Activated CD4-positive, alpha-beta memory T cell treated with anti-CD3 and anti-CD28 coated beads, Interleukin-2, amount 10 ng/mL, durations not matched to agents 7 days and 5 days (primary cell): ENCODE measurements around the gene MORN1. TPM values are rescaled to one million over a fixed set of nuclear protein-coding genes. Genes with fewer than 3 reads are reported as not detected.

Experiments
- CTCF ChIA-PET: fragments of 350-600 bp; sonication (Branson Sonifier 250); formaldehyde crosslinking; loops from one replicate; lab custom pipeline; 2021; ENCODE audit warnings: antibody characterized with exemption, inconsistent platforms; lab: Charles Lee
- POLR2A ChIA-PET: fragments of 350-600 bp; sonication (Branson Sonifier 250); formaldehyde crosslinking; loops from one replicate; lab custom pipeline; 2021; ENCODE audit warnings: antibody characterized with exemption; lab: Charles Lee
- DNase-seq: peaks from one replicate; pipeline ENCODE4 v3.0.0-alpha.2; 2020
- H3K27ac Mint-ChIP-seq: one replicate; pipeline ENCODE4 v1.8.0; 2021; ENCODE audit warnings: mild to moderate bottlenecking, mixed read lengths
- H3K27me3 Mint-ChIP-seq: one replicate; pipeline ENCODE4 v1.8.0; 2021; ENCODE audit warnings: mixed read lengths
- H3K36me3 Mint-ChIP-seq: one replicate; pipeline ENCODE4 v1.8.0; 2021; ENCODE audit warnings: low read depth, mixed read lengths
- H3K4me1 Mint-ChIP-seq: one replicate; pipeline ENCODE4 v1.8.0; 2021; ENCODE audit warnings: mixed read lengths
- H3K4me3 Mint-ChIP-seq: one replicate; pipeline ENCODE4 v1.8.0; 2021; ENCODE audit warnings: mild to moderate bottlenecking, mixed read lengths
- H3K9me3 Mint-ChIP-seq: one replicate; pipeline ENCODE4 v1.8.0; 2021; ENCODE audit warnings: mixed read lengths
- total RNA-seq, 2 experiments: library from RNA; stranded (reverse); gene quantifications; one replicate each; pipeline ENCODE4 v1.2.3, GENCODE V29; 2021

MORN1 gene
- total RNA-seq, 2 experiments from 2014 or later = 6.2 to 6.3 TPM

- Mint-ChIP-seq H3K36me3 (no peaks in the 10 kb centered on the region), H3K4me3 (no peak overlapping the region), H3K27me3 (no peaks in the 10 kb centered on the region), H3K9me3 (no peaks in the 10 kb centered on the region), H3K4me1 (no peaks in the 10 kb centered on the region), H3K27ac (no peak overlapping the region)
- ChIA-PET POLR2A (no interaction called here), CTCF (no interaction called here)
- no peak for DNase-seq
These were observed 38.3 kb downstream of the MORN1 start for GRCh38 chr1:2352897-2353550.

GRCh38 chr1:2352341-2352896 is 38.9 kb downstream of the MORN1 start:
- Mint-ChIP-seq H3K9me3 (no peaks in the 10 kb centered on the region), H3K4me3 (no peak overlapping the region), H3K4me1 (no peaks in the 10 kb centered on the region), H3K27me3 (no peaks in the 10 kb centered on the region), H3K27ac (no peak overlapping the region), H3K36me3 (no peaks in the 10 kb centered on the region)
- ChIA-PET CTCF (no interaction called here), POLR2A (no interaction called here)
- no peak for DNase-seq

GRCh38 chr1:2351723-2352122 is 39.6 kb downstream of the MORN1 start:
- ChIA-PET POLR2A (no interaction called here), CTCF (no interaction called here)
- Mint-ChIP-seq H3K4me3 (no peak overlapping the region), H3K27me3 (no peaks in the 10 kb centered on the region), H3K36me3 (no peaks in the 10 kb centered on the region), H3K27ac (no peak overlapping the region), H3K9me3 (no peaks in the 10 kb centered on the region), H3K4me1 (no peaks in the 10 kb centered on the region)
- DNase-seq = no peak

GRCh38 chr1:2350911-2351655 is 40.3 kb downstream of the MORN1 start:
- no peak overlapping the region for H3K4me3 Mint-ChIP-seq

GRCh38 chr1:2350501-2350900 is 40.9 kb downstream of the MORN1 start:
- no peaks in the 10 kb centered on the region for H3K4me1 Mint-ChIP-seq
- DNase-seq = no peak
- H3K27me3 Mint-ChIP-seq = no peaks in the 10 kb centered on the region
- H3K4me3 Mint-ChIP-seq = no peak overlapping the region
- no peaks in the 10 kb centered on the region for H3K36me3 Mint-ChIP-seq
- no peak overlapping the region for H3K27ac Mint-ChIP-seq
- CTCF ChIA-PET = no interaction called here
- H3K9me3 Mint-ChIP-seq = no peaks in the 10 kb centered on the region
- POLR2A ChIA-PET = no interaction called here

More at GRCh38 chr1:2350911-2351655, 40.3 kb downstream of the MORN1 start:
- Mint-ChIP-seq H3K27ac (no peak overlapping the region), H3K4me1 (no peaks in the 10 kb centered on the region), H3K27me3 (no peaks in the 10 kb centered on the region), H3K36me3 (no peaks in the 10 kb centered on the region), H3K9me3 (no peaks in the 10 kb centered on the region)
- CTCF ChIA-PET = no interaction called here
- no peak for DNase-seq
- POLR2A ChIA-PET = no interaction called here

- no peak for DNase-seq
- Mint-ChIP-seq H3K4me1 (no peaks in the 10 kb centered on the region), H3K9me3 (no peaks in the 10 kb centered on the region), H3K36me3 (no peaks in the 10 kb centered on the region), H3K27ac (no peak overlapping the region), H3K27me3 (no peaks in the 10 kb centered on the region), H3K4me3 (no peak overlapping the region)
- CTCF ChIA-PET = no interaction called here
- POLR2A ChIA-PET = no interaction called here
These were observed 41.5 kb downstream of the MORN1 start for GRCh38 chr1:2349806-2350205.

- H3K4me3 Mint-ChIP-seq = no peak overlapping the region
- H3K4me1 Mint-ChIP-seq = no peaks in the 10 kb centered on the region
- no peak for DNase-seq
- CTCF ChIA-PET = no interaction called here
- H3K9me3 Mint-ChIP-seq = no peaks in the 10 kb centered on the region
- H3K27ac Mint-ChIP-seq = no peak overlapping the region
- H3K27me3 Mint-ChIP-seq = no peaks in the 10 kb centered on the region
- POLR2A ChIA-PET = interaction anchor here (0.5 kb wide), 1 partner anchor 372 kb away, joined by 3 read pairs; no protein-coding TSS in a partner anchor
- H3K36me3 Mint-ChIP-seq = no peaks in the 10 kb centered on the region
These were observed 42.7 kb downstream of the MORN1 start for GRCh38 chr1:2348346-2349325.

GRCh38 chr1:2347896-2348295 is 43.5 kb downstream of the MORN1 start:
- no peak overlapping the region for H3K4me3 Mint-ChIP-seq
- DNase-seq = no peak
- CTCF ChIA-PET = no interaction called here
- H3K36me3 Mint-ChIP-seq = no peaks in the 10 kb centered on the region
- POLR2A ChIA-PET = no interaction called here
- no peaks in the 10 kb centered on the region for H3K27me3 Mint-ChIP-seq
- H3K27ac Mint-ChIP-seq = no peak overlapping the region
- H3K4me1 Mint-ChIP-seq = no peaks in the 10 kb centered on the region
- no peaks in the 10 kb centered on the region for H3K9me3 Mint-ChIP-seq

GRCh38 chr1:2347409-2347785 is 44.0 kb downstream of the MORN1 start:
- no peak overlapping the region for H3K27ac Mint-ChIP-seq
- DNase-seq = no peak
- H3K4me3 Mint-ChIP-seq = no peak overlapping the region
- ChIA-PET CTCF (no interaction called here), POLR2A (no interaction called here)
- H3K4me1 Mint-ChIP-seq = no peaks in the 10 kb centered on the region
- H3K36me3 Mint-ChIP-seq = no peaks in the 10 kb centered on the region
- H3K27me3 Mint-ChIP-seq = no peaks in the 10 kb centered on the region
- no peaks in the 10 kb centered on the region for H3K9me3 Mint-ChIP-seq

GRCh38 chr1:2346691-2347408 is 44.5 kb downstream of the MORN1 start:
- POLR2A ChIA-PET = no interaction called here
- Mint-ChIP-seq H3K27ac (no peak overlapping the region), H3K4me3 (no peak overlapping the region), H3K27me3 (no peaks in the 10 kb centered on the region), H3K4me1 (no peaks in the 10 kb centered on the region), H3K9me3 (no peaks in the 10 kb centered on the region), H3K36me3 (no peaks in the 10 kb centered on the region)
- CTCF ChIA-PET = no interaction called here
- DNase-seq = no peak

GRCh38 chr1:2345297-2346075 is 45.9 kb downstream of the MORN1 start:
- Mint-ChIP-seq H3K9me3 (no peaks in the 10 kb centered on the region), H3K36me3 (no peaks in the 10 kb centered on the region), H3K27ac (no peak overlapping the region), H3K4me3 (no peak overlapping the region), H3K4me1 (no peaks in the 10 kb centered on the region), H3K27me3 (no peaks in the 10 kb centered on the region)
- DNase-seq = no peak
- ChIA-PET CTCF (no interaction called here), POLR2A (no interaction called here)

- ChIA-PET CTCF (no interaction called here), POLR2A (no interaction called here)
- Mint-ChIP-seq H3K4me3 (no peak overlapping the region), H3K27ac (no peak overlapping the region), H3K27me3 (no peaks in the 10 kb centered on the region), H3K4me1 (no peaks in the 10 kb centered on the region), H3K9me3 (no peaks in the 10 kb centered on the region), H3K36me3 (no peaks in the 10 kb centered on the region)
- DNase-seq = no peak
These were observed 46.5 kb downstream of the MORN1 start for GRCh38 chr1:2344744-2345296.
